Colonic mucosa (tissue), 4 donors: Measurements from ENCODE around the gene ARHGAP22. TPM values are rescaled to one million over a fixed set of nuclear protein-coding genes. Genes with fewer than 3 reads are reported as not detected.

Experiments used
- DNase-seq: peaks from one replicate; pipeline ENCODE4 v3.0.0-alpha.2; 2020
- H3K27ac ChIP-seq: fragments of 200-600 bp; one replicate; pipeline ENCODE4 v1.8.0; 2021
- H3K27me3 ChIP-seq: fragments of 200-600 bp; one replicate; pipeline ENCODE4 v1.8.0; 2021
- H3K36me3 ChIP-seq: fragments of 200-600 bp; one replicate; pipeline ENCODE4 v1.8.0; 2021
- H3K4me1 ChIP-seq: fragments of 200-600 bp; one replicate; pipeline ENCODE4 v1.8.0; 2021; ENCODE audit warnings: mild to moderate bottlenecking
- H3K4me3 ChIP-seq: fragments of 200-600 bp; one replicate; pipeline ENCODE4 v1.8.0; 2021
- H3K9ac ChIP-seq, 2 donors: one replicate each; pipeline ENCODE4 v1.7.0; 2013; ENCODE audit warnings: control low read depth in 2 of 2, low read depth in 2 of 2, low read length in 2 of 2
- H3K9me3 ChIP-seq: fragments of 200-600 bp; one replicate; pipeline ENCODE4 v1.8.0; 2021
- CTCF ChIP-seq: fragments of 200-600 bp; IDR thresholded peaks from one replicate; pipeline ENCODE4 v1.8.0; 2022; ENCODE audit warnings: antibody characterized with exemption, mild to moderate bottlenecking
- intact Hi-C: fragments of 100-400 bp; cut with DNase I; formaldehyde crosslinking; loops from one replicate; pipeline ENCODE4 v1.14.1; 2022
- total RNA-seq, 2 donors: library from RNA; stranded (reverse); fragmentation: NEBNext Ultra II Directional in 1 of 2; extraction: Animal tissue kit (Norgen Biotek cat#: 25700) in 1 of 2; gene quantifications; one replicate each; pipeline ENCODE4 v1.2.1, GENCODE V29; 2021
- donor health status: healthy.
- donor health status: DM: no; HTN: no; CAD: no.
- donor health status: DM: no; HTN: no; CAD: no.

The ARHGAP22 gene
- total RNA-seq, 2 donors from 2014 or later: 0.86 to 1.6 TPM

GRCh38 chr10:48520184-48520506, 84.7 kb downstream of the ARHGAP22 start:
- H3K27me3 ChIP-seq: peaks cover 14% of the 10 kb centered on the region
- H3K27ac ChIP-seq: no peak overlapping the region
- no peaks in the 10 kb centered on the region for H3K4me1 ChIP-seq
- DNase-seq: no peak
- H3K9me3 ChIP-seq: no peaks in the 10 kb centered on the region
- no peak for TF ChIP-seq CTCF
- no peaks in the 10 kb centered on the region for H3K36me3 ChIP-seq
- intact Hi-C loops: no loop called here
- H3K9ac ChIP-seq: no peak overlapping the region
- H3K4me3 ChIP-seq: no peak overlapping the region

GRCh38 chr10:48519481-48520183, 85.2 kb downstream of the ARHGAP22 start:
- H3K27ac ChIP-seq: no peak overlapping the region
- peaks cover 14% of the 10 kb centered on the region for H3K27me3 ChIP-seq
- TF ChIP-seq CTCF: no peak
- H3K9me3 ChIP-seq: no peaks in the 10 kb centered on the region
- intact Hi-C loops: no loop called here
- H3K4me1 ChIP-seq: no peaks in the 10 kb centered on the region
- no peak for DNase-seq
- H3K4me3 ChIP-seq: no peak overlapping the region
- no peak overlapping the region for H3K9ac ChIP-seq
- H3K36me3 ChIP-seq: no peaks in the 10 kb centered on the region

- intact Hi-C loops: no loop called here
- H3K9me3 ChIP-seq: no peaks in the 10 kb centered on the region
- H3K36me3 ChIP-seq: no peaks in the 10 kb centered on the region
- H3K27ac ChIP-seq: no peak overlapping the region
- TF ChIP-seq CTCF: no peak
- no peak overlapping the region for H3K4me3 ChIP-seq
- no peak for DNase-seq
- H3K9ac ChIP-seq: no peak overlapping the region
- peaks cover 10% of the 10 kb centered on the region for H3K27me3 ChIP-seq
- no peaks in the 10 kb centered on the region for H3K4me1 ChIP-seq
Observed at GRCh38 chr10:48518986-48519385, 85.9 kb downstream of the ARHGAP22 start.

- H3K27ac ChIP-seq: no peak overlapping the region
- H3K9ac ChIP-seq: no peak overlapping the region
- H3K4me3 ChIP-seq: no peak overlapping the region
- H3K36me3 ChIP-seq: no peaks in the 10 kb centered on the region
- no peak for TF ChIP-seq CTCF
- no peak for DNase-seq
- no peaks in the 10 kb centered on the region for H3K4me1 ChIP-seq
- no peaks in the 10 kb centered on the region for H3K9me3 ChIP-seq
- intact Hi-C loops: no loop called here
- H3K27me3 ChIP-seq: peaks cover 3% of the 10 kb centered on the region
Observed at GRCh38 chr10:48517911-48518811, 86.7 kb downstream of the ARHGAP22 start.

GRCh38 chr10:48517482-48517881, 87.4 kb downstream of the ARHGAP22 start:
- H3K27me3 ChIP-seq: no peaks in the 10 kb centered on the region
- H3K4me3 ChIP-seq: no peak overlapping the region
- TF ChIP-seq CTCF: no peak
- no peaks in the 10 kb centered on the region for H3K9me3 ChIP-seq
- no peak overlapping the region for H3K9ac ChIP-seq
- no peak for DNase-seq
- H3K4me1 ChIP-seq: no peaks in the 10 kb centered on the region
- H3K27ac ChIP-seq: no peak overlapping the region
- intact Hi-C loops: no loop called here
- no peaks in the 10 kb centered on the region for H3K36me3 ChIP-seq
